BLaER1 treated with 17β-estradiol and CSF1 and Interleukin-3, amounts not matched to agents 10 nM and 100 nM (cell line): Measurements from ENCODE around the gene MT4.
A peak's percentile ranks its signal among the peaks of the same experiment; 100 is the strongest.

Source experiments
- H3K27ac ChIP-seq, 11 experiments: shearing (Covaris generic); formaldehyde crosslinking; 2 replicates each; pipeline ENCODE4 v1.8.1; 2022
- H3K27me3 ChIP-seq, 11 experiments: shearing (Covaris generic); formaldehyde crosslinking; 2 replicates each; pipeline ENCODE4 v1.8.1; 2022
- H3K36me3 ChIP-seq, 11 experiments: shearing (Covaris generic); formaldehyde crosslinking; 2 replicates each; pipeline ENCODE4 v1.8.1; 2022
- H3K4me1 ChIP-seq, 10 experiments: shearing (Covaris generic); formaldehyde crosslinking; 2 replicates each; pipeline ENCODE4 v1.8.1; 2022
- H3K4me2 ChIP-seq, 11 experiments: shearing (Covaris generic); formaldehyde crosslinking; 2 replicates each; pipeline ENCODE4 v1.8.1; 2022
- H3K4me3 ChIP-seq, 10 experiments: shearing (Covaris generic); formaldehyde crosslinking; 2 replicates each; pipeline ENCODE4 v1.8.1; 2022
- H3K9ac ChIP-seq, 11 experiments: shearing (Covaris generic); formaldehyde crosslinking; 2 replicates each; pipeline ENCODE4 v1.8.1; 2022
- H3K9me3 ChIP-seq, 11 experiments: shearing (Covaris generic); formaldehyde crosslinking; replicated peaks in 1 of 11; 2 replicates each; pipeline ENCODE4 v1.8.1; 2022
- H4K20me1 ChIP-seq, 11 experiments: shearing (Covaris generic); formaldehyde crosslinking; 2 replicates each; pipeline ENCODE4 v1.8.1; 2022
- Cebpa-rat ChIP-seq, 11 experiments: shearing (Covaris generic); IDR thresholded peaks; 2 replicates each; pipeline ENCODE4 v1.8.1; 2022

Gene MT4

DNA sequence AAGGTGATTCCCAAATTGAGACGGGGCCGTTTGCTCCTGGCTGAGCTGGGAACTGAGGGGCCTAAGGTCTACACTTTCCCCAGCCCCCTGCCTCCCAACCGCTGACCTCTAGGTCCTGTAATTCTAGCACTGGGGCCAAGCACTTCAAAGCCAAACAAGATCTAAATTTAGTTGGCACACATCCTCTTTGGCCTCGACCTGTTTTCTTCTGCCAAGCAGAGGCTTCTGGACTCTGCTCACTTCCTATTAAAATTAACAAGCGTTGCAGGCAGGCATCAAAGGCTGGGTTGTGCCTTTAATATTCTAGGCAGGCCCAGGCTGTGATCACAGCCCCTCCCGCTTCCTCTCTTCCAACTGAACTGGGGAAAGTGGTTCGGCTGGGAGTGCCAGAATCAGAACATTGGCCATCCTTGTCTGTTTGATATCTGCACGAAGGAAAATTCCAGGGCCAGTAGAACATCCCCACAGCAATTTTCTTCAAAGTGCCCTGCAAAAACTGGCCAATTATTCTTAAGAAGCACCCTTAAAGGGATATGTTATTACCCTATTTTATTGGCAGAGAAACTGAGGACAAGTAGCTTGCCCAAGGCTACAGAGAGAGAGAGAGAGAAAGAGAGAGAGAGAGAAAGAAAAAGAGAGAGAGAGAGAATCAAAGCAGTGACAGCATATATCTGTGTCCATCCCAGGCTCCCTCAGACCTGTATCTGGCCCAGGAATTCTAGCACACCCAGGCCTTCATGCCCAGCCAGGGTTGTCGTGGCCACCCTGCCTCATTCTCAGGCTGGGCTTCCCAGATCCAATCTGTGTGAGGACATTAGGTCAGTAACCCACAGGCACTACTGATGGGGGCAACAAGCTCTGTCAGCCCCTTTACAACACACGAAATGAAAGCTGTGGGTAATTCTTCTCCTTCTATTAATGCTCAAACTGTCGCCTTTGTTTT is 12.8 kb upstream of the MT4 start:
- Histone ChIP-seq H3K4me1 (peaks cover 29 to 56% (median 40%) of the 10 kb centered on the region in 10 experiments), H3K27me3 (no peaks in the 10 kb centered on the region), H3K36me3 (no peaks in the 10 kb centered on the region), H3K27ac (peak overlapping the region in 5 of 11 experiments; percentile 17 to 64 (median 41); a peak in 6 of 22 replicates), H3K4me3 (no peak overlapping the region), H3K9me3 (no peaks in the 10 kb centered on the region), H3K4me2 (peak overlapping the region; percentile 46 to 79 (median 64)), H4K20me1 (no peaks in the 10 kb centered on the region), H3K9ac (peak overlapping the region in 3 of 11 experiments; percentile 24 to 60 (median 24); a peak in 2 of 22 replicates)
- no peak for TF ChIP-seq Cebpa-rat (IDR thresholded peaks at IDR 0.05)

- Histone ChIP-seq H3K9me3 (no peaks in the 10 kb centered on the region), H3K4me1 (peaks cover 13 to 32% (median 21%) of the 10 kb centered on the region in 10 experiments), H4K20me1 (no peaks in the 10 kb centered on the region), H3K4me2 (no peak overlapping the region), H3K27ac (no peak overlapping the region), H3K36me3 (no peaks in the 10 kb centered on the region), H3K27me3 (no peaks in the 10 kb centered on the region), H3K4me3 (no peak overlapping the region), H3K9ac (no peak overlapping the region)
- no peak for TF ChIP-seq Cebpa-rat (IDR thresholded peaks at IDR 0.05)
Observed at GRCh38 chr16:56554441-56554840, 10.4 kb upstream of the MT4 start.

- no peaks in the 10 kb centered on the region for H3K27me3 ChIP-seq
- no peak overlapping the region for H3K4me3 ChIP-seq
- no peaks in the 10 kb centered on the region for H4K20me1 ChIP-seq
- no peak overlapping the region for H3K9ac ChIP-seq
- H3K27ac ChIP-seq: no peak overlapping the region
- H3K4me2 ChIP-seq: no peak overlapping the region
- no peaks in the 10 kb centered on the region for H3K36me3 ChIP-seq
- H3K4me1 ChIP-seq: peaks cover 0 to 17% (median 13%) of the 10 kb centered on the region in 10 experiments; a peak in 14 of 20 replicates
- TF ChIP-seq Cebpa-rat (IDR thresholded peaks at IDR 0.05): no peak
- no peaks in the 10 kb centered on the region for H3K9me3 ChIP-seq
Observed at GRCh38 chr16:56558024-56558747, 6.7 kb upstream of the MT4 start.

DNA sequence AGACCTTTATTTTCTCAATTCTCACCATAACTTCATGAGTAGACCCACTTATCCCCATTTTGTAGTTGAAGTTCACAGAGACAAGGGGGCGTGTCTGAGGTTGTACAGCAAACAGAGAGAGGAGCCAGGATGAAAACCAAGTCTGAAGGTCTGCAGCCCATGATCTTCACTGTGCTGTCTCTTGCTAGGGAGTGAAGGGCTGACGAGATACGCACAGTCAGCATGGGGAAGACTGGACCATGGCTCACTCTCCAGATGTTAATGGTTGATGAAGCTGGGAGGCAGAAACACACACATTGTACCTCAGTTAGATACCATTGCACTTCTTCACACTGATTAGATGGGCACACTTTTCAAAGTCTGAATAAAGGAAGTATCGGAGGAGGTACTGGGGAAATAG is 5.8 kb upstream of the MT4 start:
- H3K27me3 ChIP-seq: no peaks in the 10 kb centered on the region
- no peak overlapping the region for H3K9ac ChIP-seq
- H3K4me1 ChIP-seq: peaks cover 0 to 17% (median 11%) of the 10 kb centered on the region in 10 experiments; a peak in 13 of 20 replicates
- H3K4me3 ChIP-seq: no peak overlapping the region
- TF ChIP-seq Cebpa-rat (IDR thresholded peaks at IDR 0.05): no peak
- H3K4me2 ChIP-seq: no peak overlapping the region
- H4K20me1 ChIP-seq: no peaks in the 10 kb centered on the region
- H3K9me3 ChIP-seq: no peaks in the 10 kb centered on the region
- no peak overlapping the region for H3K27ac ChIP-seq
- no peaks in the 10 kb centered on the region for H3K36me3 ChIP-seq

DNA sequence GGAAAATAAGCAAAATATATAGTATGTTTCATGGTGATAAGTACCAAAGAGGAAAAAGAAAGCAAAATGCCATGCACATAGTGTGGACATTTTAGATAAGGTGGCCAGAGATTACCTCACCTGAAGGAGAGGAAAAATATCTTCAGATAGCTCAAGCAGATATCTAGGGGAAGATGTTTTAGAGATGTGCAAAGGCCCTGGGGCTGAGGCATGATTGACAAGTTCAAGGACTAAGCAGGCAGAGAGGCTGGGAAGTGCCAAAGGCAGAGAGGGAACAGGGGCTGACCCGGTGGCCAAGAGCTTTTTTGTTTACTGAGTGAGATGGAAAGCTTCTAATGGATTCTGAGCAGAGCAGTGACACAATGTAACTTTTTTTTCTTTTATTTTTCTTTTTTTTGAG is 4.4 kb upstream of the MT4 start:
- TF ChIP-seq Cebpa-rat (IDR thresholded peaks at IDR 0.05): no peak
- Histone ChIP-seq H3K27ac (no peak overlapping the region), H3K4me2 (peak overlapping the region in 8 of 11 experiments; percentile 12 to 52 (median 28); a peak in 9 of 22 replicates), H3K4me1 (peaks cover 0 to 17% (median 11%) of the 10 kb centered on the region in 10 experiments; a peak in 13 of 20 replicates), H3K27me3 (no peaks in the 10 kb centered on the region), H3K9ac (no peak overlapping the region), H3K9me3 (no peaks in the 10 kb centered on the region), H4K20me1 (no peaks in the 10 kb centered on the region), H3K4me3 (no peak overlapping the region), H3K36me3 (no peaks in the 10 kb centered on the region)

GRCh38 chr16:56561126-56561525 is 3.7 kb upstream of the MT4 start:
- no peaks in the 10 kb centered on the region for H4K20me1 ChIP-seq
- no peak overlapping the region for H3K4me3 ChIP-seq
- no peaks in the 10 kb centered on the region for H3K36me3 ChIP-seq
- peaks cover 0 to 17% (median 11%) of the 10 kb centered on the region in 10 experiments; a peak in 13 of 20 replicates for H3K4me1 ChIP-seq
- H3K27me3 ChIP-seq: no peaks in the 10 kb centered on the region
- no peak overlapping the region for H3K9ac ChIP-seq
- no peak overlapping the region for H3K27ac ChIP-seq
- TF ChIP-seq Cebpa-rat (IDR thresholded peaks at IDR 0.05): no peak
- no peaks in the 10 kb centered on the region for H3K9me3 ChIP-seq
- H3K4me2 ChIP-seq: peak overlapping the region in 8 of 11 experiments; percentile 12 to 52 (median 27); a peak in 9 of 22 replicates

DNA sequence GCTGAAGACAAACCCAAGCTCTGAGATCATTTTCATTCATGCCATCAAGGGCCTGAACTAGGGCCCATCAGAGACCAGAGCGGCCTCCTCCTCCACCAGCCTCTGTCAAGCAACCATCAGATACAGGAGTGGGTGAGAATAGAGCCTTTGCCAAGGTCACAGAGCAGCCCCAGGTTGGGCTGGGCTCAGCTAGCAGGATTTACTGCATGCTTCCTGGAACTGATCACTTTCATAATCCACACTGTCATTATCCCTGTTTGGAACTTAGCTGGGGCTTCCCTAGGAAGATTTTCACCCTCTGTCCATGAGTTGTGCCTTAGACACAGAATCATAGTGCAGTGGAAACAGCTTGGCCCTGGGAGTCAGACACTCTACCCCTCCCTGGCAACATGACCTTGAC is 5.1 kb downstream of the MT4 start:
- H3K9me3 ChIP-seq: peaks cover 0 to 16% (median 11%) of the 10 kb centered on the region in 11 experiments; a peak in 18 of 22 replicates
- H3K27me3 ChIP-seq: no peaks in the 10 kb centered on the region
- TF ChIP-seq Cebpa-rat (IDR thresholded peaks at IDR 0.05): no peak
- H3K4me3 ChIP-seq: no peak overlapping the region
- H3K36me3 ChIP-seq: no peaks in the 10 kb centered on the region
- H4K20me1 ChIP-seq: no peaks in the 10 kb centered on the region
- no peak overlapping the region for H3K9ac ChIP-seq
- H3K4me2 ChIP-seq: no peak overlapping the region
- H3K4me1 ChIP-seq: peaks cover 0 to 5% (median 0%) of the 10 kb centered on the region in 10 experiments; a peak in 2 of 20 replicates
- no peak overlapping the region for H3K27ac ChIP-seq

DNA sequence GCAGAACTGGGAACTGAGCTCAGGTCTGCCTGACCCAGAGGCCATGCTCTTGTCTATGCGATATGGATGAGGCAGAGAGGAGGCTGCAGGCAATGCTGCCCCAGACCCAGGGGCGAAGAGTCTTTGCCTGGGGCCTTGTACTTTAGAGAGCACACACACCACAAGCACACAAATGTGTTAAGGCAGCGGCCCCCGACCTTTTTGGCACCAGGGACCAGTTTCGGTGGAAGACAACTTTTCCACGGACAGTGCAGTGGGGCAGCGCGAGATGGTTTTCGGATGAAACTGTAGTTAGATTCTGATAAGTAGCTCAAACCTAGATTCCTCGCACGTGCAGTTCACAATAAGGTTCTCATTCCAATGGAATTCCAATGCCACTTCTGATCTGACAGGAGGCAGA is 6.7 kb downstream of the MT4 start:
- H3K9ac ChIP-seq: no peak overlapping the region
- peaks cover 4 to 31% (median 21%) of the 10 kb centered on the region in 11 experiments; a peak in 19 of 22 replicates for H3K9me3 ChIP-seq
- H4K20me1 ChIP-seq: no peaks in the 10 kb centered on the region
- no peak overlapping the region for H3K4me2 ChIP-seq
- no peaks in the 10 kb centered on the region for H3K36me3 ChIP-seq
- no peak for TF ChIP-seq Cebpa-rat (IDR thresholded peaks at IDR 0.05)
- no peak overlapping the region for H3K27ac ChIP-seq
- no peaks in the 10 kb centered on the region for H3K27me3 ChIP-seq
- no peak overlapping the region for H3K4me3 ChIP-seq
- peaks cover 0 to 5% (median 0%) of the 10 kb centered on the region in 10 experiments; a peak in 1 of 20 replicates for H3K4me1 ChIP-seq

DNA sequence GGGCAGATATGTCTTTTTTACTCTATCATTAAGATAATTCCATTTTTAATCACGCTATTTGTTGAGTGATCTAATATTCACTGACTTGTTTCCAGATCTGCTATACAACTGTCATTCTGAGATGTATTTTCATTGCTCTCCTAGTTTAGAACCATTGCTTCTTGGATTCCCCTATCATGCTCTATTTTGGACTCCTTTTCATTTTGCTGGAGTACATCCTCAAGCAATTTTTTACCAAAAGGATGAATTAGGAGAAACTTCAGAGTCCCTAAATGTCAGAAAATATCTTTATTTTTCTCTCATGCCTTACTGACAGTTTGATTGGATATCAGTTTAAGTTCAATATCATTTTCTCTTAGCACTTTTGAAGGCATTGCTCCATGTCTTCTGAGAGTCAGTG is 9.8 kb downstream of the MT4 start:
- no peaks in the 10 kb centered on the region for H3K36me3 ChIP-seq
- no peaks in the 10 kb centered on the region for H3K27me3 ChIP-seq
- TF ChIP-seq Cebpa-rat (IDR thresholded peaks at IDR 0.05): no peak
- no peaks in the 10 kb centered on the region for H3K4me1 ChIP-seq
- no peaks in the 10 kb centered on the region for H4K20me1 ChIP-seq
- H3K9ac ChIP-seq: no peak overlapping the region
- no peak overlapping the region for H3K27ac ChIP-seq
- H3K4me2 ChIP-seq: no peak overlapping the region
- H3K4me3 ChIP-seq: no peak overlapping the region
- peaks cover 21 to 49% (median 29%) of the 10 kb centered on the region in 11 experiments for H3K9me3 ChIP-seq
